IPS-15b (cell line): ENCODE measurements around the gene CAMK2A.

Experiments used
- H3K27me3 ChIP-seq: one replicate; pipeline ENCODE4 v1.6.1; 2013; ENCODE audit warnings: low read length; ENCODE audit not compliant: control insufficient read depth, insufficient read depth
- H3K36me3 ChIP-seq: one replicate; pipeline ENCODE4 v1.6.1; 2013; ENCODE audit warnings: low read length; ENCODE audit not compliant: control insufficient read depth, insufficient read depth
- H3K4me1 ChIP-seq: one replicate; pipeline ENCODE4 v1.6.1; 2013; ENCODE audit warnings: mild to moderate bottlenecking, low read length; ENCODE audit not compliant: control insufficient read depth, insufficient read depth
- H3K4me3 ChIP-seq: one replicate; pipeline ENCODE4 v1.5.1; 2013; ENCODE audit warnings: low read depth, low read length
- H3K9ac ChIP-seq: one replicate; pipeline ENCODE4 v1.6.1; 2013; ENCODE audit warnings: low read depth, mild to moderate bottlenecking, low read length
- H3K9me3 ChIP-seq: one replicate; pipeline ENCODE4 v1.6.1; 2013; ENCODE audit warnings: mild to moderate bottlenecking, low read length; ENCODE audit not compliant: control insufficient read depth, insufficient read depth

Gene CAMK2A

DNA sequence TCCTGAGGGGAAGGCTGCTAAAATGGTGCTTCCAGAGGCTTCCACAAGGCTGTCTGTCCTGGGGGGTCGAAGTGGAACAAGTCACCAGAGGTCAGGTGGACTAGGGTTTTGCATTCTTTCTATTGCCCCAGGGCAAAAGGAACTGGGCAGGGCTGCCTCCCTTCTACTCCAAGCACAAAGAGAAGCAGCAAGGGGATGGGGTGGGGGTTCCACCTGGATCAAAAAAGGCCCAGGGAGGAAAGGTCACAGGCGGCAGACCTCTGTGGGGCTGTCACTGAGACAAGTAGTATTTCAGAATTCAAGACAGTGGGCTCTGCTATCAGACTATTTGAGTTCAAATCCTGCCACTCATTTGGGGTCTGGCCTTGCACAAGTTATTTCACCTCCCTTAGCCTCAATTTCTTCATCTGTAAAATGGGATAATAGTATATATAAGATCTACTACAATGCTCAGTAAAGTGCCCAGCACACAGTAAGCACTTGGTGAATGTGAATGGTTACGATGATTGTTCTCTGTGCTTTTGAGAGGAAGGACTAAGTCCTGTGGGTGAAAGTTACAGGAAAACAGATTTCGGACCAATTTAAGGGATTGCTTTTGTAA is 15.0 kb upstream of the CAMK2A start:
- Histone ChIP-seq H3K27me3 (peaks cover 10% of the 10 kb centered on the region), H3K9me3 (no peaks in the 10 kb centered on the region), H3K9ac (no peak overlapping the region), H3K36me3 (no peaks in the 10 kb centered on the region), H3K4me3 (no peak overlapping the region), H3K4me1 (peaks cover 20% of the 10 kb centered on the region)

GRCh38 chr5:150303660-150304386 is 14.2 kb upstream of the CAMK2A start:
- Histone ChIP-seq H3K36me3 (no peaks in the 10 kb centered on the region), H3K4me3 (peak overlapping the region; percentile 64), H3K27me3 (peaks cover 10% of the 10 kb centered on the region), H3K9me3 (no peaks in the 10 kb centered on the region), H3K9ac (no peak overlapping the region), H3K4me1 (peaks cover 20% of the 10 kb centered on the region)

DNA sequence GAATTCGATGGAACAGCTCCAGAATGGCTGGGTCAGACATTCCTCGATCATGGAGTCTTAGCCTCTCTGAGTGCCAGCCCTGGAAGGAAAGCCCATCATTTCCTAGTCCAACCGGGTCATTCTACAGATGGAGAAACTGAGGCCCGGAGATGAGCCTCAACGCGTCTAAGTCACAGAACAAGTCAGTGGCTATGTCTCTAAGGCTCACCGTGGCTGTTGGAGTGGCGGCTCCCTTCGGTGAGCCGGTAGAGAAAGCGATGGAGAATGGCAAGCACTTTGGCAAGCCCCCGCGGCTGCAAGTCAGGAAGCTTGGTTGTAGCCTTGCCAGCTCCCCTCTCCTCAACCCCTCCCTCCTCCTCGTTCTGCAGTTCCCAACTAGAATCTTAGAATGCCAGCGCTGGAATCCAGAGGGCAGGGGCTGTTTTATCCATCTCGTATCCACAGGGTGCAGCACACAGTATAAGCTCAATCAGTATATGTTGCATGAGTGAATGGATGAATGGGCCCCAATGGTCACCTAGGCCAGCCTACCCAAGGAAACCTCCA is 13.6 kb upstream of the CAMK2A start:
- Histone ChIP-seq H3K4me3 (peak overlapping the region; percentile 64), H3K27me3 (peaks cover 10% of the 10 kb centered on the region)

GRCh38 chr5:150302301-150303069 is 12.9 kb upstream of the CAMK2A start, which contains the start of gene ARSI:
Gene ARSI, minus strand, starts transcription at chr5:150302905. Its CDS starts 532 bp downstream, at chr5:150302373.
- Histone ChIP-seq H3K36me3 (no peaks in the 10 kb centered on the region), H3K4me3 (peak within 1 kb of the TSS; percentile 64), H3K9me3 (no peaks in the 10 kb centered on the region), H3K27me3 (peaks cover 10% of the 10 kb centered on the region), H3K9ac (peak within 1 kb of the TSS; percentile 1), H3K4me1 (peaks cover 20% of the 10 kb centered on the region)

More for the DNA sequence above, 13.6 kb upstream of the CAMK2A start:
- Histone ChIP-seq H3K36me3 (no peaks in the 10 kb centered on the region), H3K4me1 (peaks cover 20% of the 10 kb centered on the region), H3K9me3 (no peaks in the 10 kb centered on the region), H3K9ac (no peak overlapping the region)

DNA sequence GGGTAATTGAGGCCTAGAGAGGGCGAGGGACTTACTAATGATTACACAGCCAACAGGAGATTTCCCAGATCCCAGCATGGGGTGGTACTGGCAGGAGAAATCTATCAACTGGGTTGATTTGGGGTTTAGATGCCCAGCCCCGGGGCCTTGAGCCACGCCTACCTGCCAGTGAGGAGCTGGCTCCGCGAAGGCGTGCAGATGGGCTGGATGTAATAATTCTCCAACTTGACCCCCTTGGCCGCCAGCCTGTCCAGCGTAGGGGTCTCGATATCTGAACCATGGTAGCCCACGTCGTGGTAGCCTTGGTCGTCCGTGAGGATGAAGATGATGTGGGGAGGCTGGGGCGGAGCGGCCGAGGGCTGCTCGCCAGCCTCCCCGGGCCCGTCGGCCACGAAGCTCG is 12.3 kb upstream of the CAMK2A start:
- H3K9ac ChIP-seq: no peak overlapping the region
- peaks cover 10% of the 10 kb centered on the region for H3K27me3 ChIP-seq
- H3K9me3 ChIP-seq: no peaks in the 10 kb centered on the region
- H3K36me3 ChIP-seq: no peaks in the 10 kb centered on the region
- peak overlapping the region; percentile 64 for H3K4me3 ChIP-seq
- H3K4me1 ChIP-seq: peaks cover 20% of the 10 kb centered on the region

DNA sequence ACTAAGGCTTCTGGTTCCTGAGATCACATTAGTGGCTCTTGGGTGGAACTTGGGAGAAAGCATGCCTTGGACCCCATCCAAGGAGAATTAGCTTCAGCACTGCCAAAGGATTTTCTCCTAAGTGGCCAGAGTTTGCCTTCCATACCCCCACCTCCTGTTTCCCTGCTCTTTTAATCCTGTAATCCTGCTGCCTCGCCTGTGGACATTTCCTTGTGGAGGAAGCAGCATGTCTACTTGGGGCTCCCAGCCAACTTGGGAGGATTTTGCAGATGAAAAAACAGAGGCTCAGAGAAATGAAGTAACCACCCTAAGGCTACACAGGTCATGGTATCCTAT is 11.6 kb upstream of the CAMK2A start:
- Histone ChIP-seq H3K36me3 (no peaks in the 10 kb centered on the region), H3K27me3 (peaks cover 10% of the 10 kb centered on the region), H3K9me3 (no peaks in the 10 kb centered on the region), H3K9ac (no peak overlapping the region), H3K4me1 (peaks cover 20% of the 10 kb centered on the region), H3K4me3 (no peak overlapping the region)

- Histone ChIP-seq H3K36me3 (no peaks in the 10 kb centered on the region), H3K9ac (no peak overlapping the region), H3K27me3 (peaks cover 10% of the 10 kb centered on the region), H3K9me3 (no peaks in the 10 kb centered on the region), H3K4me1 (peaks cover 18% of the 10 kb centered on the region), H3K4me3 (no peak overlapping the region)
These were observed 11.1 kb upstream of the CAMK2A start for GRCh38 chr5:150300496-150301169.

- H3K9ac ChIP-seq: no peak overlapping the region
- H3K4me3 ChIP-seq: no peak overlapping the region
- H3K36me3 ChIP-seq: no peaks in the 10 kb centered on the region
These were observed 10.2 kb upstream of the CAMK2A start for GRCh38 chr5:150299571-150300327.

GRCh38 chr5:150298701-150299451 is 9.3 kb upstream of the CAMK2A start:
- H3K36me3 ChIP-seq: no peaks in the 10 kb centered on the region
- peaks cover 9% of the 10 kb centered on the region for H3K4me1 ChIP-seq
- no peak overlapping the region for H3K4me3 ChIP-seq
- H3K9me3 ChIP-seq: no peaks in the 10 kb centered on the region
- H3K9ac ChIP-seq: no peak overlapping the region
- peaks cover 10% of the 10 kb centered on the region for H3K27me3 ChIP-seq

More at GRCh38 chr5:150299571-150300327, 10.2 kb upstream of the CAMK2A start:
- no peaks in the 10 kb centered on the region for H3K9me3 ChIP-seq
- peaks cover 14% of the 10 kb centered on the region for H3K4me1 ChIP-seq
- peaks cover 10% of the 10 kb centered on the region for H3K27me3 ChIP-seq

DNA sequence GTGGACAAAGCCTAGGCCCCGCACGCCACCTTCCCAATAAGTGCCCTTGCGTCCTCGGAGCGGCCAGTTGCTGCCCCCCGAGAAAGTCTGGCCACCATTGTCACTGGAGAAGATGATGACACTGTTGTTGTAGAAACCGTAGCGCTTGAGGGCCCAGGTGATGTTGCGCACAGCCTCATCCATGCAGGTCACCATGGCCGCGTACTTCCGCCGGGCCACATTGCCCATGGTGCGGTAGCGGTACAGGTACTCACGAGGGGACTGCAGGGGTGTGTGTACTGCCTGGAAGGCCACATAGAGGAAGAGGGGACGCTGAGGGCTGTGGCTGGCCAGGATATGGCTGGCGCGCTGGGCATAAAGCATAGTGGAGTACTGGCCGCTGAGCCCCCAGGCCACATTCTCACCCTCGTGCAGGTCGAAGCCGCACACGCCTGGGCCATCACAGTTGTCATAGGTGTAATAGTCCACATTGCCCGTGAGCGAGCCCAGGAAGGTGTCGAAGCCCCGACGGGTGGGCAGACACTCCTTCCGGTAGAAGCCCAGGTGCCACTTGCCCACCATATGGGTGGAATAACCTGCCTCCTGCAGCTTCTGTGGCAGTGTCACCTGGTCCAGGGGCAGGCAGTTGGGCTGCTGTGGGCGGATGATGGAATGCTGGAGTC is 8.5 kb upstream of the CAMK2A start:
- H3K27me3 ChIP-seq: peaks cover 10% of the 10 kb centered on the region

More for the DNA sequence above, 8.5 kb upstream of the CAMK2A start:
- no peaks in the 10 kb centered on the region for H3K9me3 ChIP-seq
- H3K36me3 ChIP-seq: no peaks in the 10 kb centered on the region
- H3K4me3 ChIP-seq: no peak overlapping the region
- H3K4me1 ChIP-seq: peaks cover 2% of the 10 kb centered on the region
- no peak overlapping the region for H3K9ac ChIP-seq
